EL (cell line): ENCODE measurements around the gene OSBPL10.
"Not testable (repeated sequence)": the region's sequence is repeated elsewhere in the genome, so short reads cannot be mapped to it uniquely, and the experiment has no call there.

Source experiments
- DNase-seq: peaks from one replicate; pipeline ENCODE4 v3.0.0-alpha.2; 2016

The OSBPL10 gene

DNA sequence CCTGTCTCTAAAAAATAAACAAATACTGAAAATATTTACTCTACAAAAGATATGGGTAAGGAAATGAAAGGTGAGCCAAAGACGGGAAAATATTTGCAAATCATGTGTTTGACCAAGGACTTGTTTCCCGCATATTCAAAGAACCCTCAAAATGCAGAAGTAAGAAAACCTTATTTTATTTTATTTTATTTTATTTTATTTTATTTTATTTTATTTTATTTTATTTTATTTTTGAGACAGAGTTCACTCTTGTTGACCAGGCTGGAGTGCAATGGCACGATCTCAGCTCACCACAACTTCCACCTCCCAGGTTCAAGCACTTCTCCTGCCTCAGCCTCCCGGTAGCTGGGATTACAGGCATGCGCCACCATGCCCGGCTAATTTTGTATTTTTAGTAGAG, 11.9 kb upstream of the OSBPL10 start:
- not testable (repeated sequence) for DNase-seq

DNA sequence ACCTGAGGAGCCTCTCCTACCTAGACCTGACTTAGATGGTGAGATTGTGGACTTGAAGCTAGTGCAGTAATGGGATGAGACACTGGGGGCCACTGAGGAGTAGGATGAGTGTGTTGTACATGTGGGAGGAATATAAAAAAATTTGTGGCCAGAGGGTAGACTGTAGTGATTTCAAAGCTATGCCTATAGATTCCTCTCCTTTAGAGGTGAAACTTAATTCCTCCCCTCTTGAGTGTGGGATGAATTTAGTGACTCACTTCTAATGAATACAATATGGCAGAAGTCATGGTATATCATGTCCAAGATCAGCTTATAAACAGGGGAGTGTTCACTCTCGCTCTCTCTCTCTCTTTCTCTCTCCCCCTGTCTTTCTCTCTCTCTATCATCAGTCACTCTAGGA, 7.2 kb upstream of the OSBPL10 start:
- no peak for DNase-seq

DNA sequence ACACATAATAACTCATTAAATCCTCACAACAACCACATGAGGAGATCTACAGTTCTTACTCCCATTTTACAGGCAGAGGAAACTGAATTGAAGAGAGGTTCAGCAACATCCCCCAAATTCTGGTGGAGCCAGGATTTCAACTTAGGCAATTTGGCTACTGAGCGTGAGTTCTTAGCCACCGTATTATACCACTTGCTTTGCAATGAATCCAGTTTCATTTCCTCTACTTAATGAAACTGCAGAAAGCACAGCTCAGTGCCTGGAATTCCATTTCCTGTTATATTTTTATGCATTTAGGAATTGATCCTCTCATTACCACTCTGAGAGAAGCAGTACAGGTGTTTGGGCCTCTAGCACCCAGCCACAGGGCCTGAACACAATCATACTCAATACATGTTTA, 4.8 kb upstream of the OSBPL10 start:
- DNase-seq, result no peak

DNA sequence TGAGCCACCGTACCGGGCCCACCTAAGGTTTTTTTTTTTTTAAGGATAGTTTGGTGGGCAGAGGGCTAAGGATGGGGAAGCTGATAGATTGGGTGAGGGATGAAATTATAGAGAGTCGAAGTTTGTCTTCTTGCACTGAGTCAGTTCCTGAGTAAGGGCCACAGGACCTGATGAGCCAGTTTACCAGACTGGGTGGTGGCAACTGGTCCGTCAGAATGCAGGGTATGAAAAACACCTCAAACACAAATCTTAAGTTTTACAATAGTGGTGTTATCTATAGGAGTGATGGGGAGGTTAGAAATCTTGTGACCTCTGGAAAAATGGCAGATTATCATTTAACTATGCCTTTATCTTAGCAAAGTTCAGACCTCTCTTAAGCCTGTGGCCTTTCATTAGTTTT, 3.3 kb upstream of the OSBPL10 start:
- DNase-seq, result no peak

DNA sequence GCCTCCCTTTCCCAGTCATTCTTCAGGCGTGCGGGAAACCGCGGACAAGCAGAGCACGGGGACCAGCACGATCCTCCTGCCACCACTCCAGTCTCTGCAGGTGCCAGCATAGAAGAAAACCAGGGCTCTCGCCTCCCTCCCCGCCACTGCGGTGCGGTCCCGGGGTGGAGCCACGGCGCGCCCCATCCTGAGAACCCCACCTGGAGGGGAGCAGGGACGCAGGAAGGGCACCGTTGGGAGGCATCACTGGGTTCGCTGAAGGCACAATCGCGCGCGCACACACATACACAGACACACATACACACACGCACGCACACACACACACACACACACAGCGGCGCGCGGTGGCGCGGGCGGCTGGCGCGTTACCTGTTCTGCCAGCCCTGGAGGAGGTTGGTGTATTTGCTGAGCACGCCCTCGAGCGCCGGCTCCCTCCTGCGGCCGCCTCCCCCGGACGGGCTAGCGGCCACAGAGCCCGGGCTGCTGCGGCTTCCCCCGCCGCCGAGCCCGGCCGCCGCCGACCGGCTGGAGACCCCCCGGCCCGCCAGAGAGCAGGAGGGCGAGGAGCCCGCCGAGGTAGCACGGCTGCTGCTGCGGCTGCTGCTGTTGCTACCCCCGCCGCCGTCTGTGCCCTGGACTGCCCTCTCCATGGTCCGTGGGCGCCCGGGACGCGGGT, 394 bp downstream of the OSBPL10 start:
- peak; percentile 52 for DNase-seq

DNA sequence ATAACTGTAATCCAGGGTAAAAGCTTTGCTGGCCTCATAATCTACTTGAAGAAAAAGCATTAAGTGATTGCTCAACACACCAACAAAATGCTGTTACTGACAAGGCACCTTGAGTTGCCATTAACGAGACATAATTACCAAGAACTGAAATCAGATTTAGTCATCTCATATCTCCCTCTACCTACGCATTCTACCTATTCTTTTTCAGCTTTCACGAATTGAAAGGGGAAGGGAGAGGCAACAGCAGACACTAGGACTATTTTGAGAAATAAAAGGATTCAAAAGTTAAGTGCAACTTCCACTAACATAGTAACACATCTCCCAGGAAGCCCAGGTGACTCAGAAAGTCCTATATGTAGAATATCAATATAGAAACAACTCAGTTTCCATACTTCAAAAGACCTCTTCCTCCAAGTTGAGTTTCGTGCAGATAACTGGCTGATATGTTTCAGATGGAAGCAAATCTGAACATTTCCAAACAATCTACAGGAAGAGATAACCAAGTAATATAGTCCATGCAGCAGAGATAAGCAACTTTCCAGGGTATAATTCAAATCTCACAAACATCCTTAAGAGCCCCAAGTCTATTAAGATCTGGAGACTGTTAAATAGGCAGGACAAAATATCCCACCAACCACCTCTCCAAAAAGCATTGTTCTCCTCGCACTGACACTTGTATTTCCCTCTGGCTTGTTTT, 1.9 kb downstream of the OSBPL10 start:
- DNase-seq, result no peak

DNA sequence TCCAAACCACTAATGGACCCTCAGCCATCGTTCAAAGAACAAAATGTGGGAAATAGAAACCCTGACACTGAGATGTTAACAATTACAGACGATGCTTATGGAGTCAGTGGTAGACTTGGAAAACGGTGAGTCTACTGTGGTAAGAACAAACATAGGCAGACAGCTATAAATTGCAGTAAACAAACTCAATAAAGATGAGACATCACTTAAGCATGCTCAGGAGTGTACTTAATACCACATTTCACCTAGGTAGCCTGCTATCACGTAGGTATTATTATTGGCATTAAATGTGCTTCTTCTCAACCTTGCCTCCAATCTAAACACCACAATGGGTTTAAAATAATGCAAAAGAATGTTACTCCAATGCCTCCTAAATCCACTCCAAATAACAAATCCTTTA, 2.5 kb downstream of the OSBPL10 start:
- no peak for DNase-seq

DNA sequence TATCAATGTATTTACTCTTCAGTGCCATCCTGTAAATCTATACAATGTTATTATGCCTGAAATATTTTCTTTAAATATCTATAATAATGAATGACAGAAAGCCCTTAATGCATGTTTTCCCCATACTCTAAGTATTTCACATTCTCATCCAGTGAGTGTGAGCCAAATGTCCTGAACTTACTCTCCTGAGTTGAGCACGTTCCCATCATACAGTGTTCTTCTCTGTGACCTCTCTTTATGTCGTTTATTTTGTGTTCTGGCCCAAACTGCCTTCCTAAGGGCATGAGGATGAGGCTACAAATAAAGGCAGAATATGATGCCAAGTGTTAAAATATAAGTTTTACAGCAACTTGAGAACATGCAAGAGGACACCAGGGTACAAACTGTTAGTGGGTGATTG, 3.3 kb downstream of the OSBPL10 start:
- no peak for DNase-seq

DNA sequence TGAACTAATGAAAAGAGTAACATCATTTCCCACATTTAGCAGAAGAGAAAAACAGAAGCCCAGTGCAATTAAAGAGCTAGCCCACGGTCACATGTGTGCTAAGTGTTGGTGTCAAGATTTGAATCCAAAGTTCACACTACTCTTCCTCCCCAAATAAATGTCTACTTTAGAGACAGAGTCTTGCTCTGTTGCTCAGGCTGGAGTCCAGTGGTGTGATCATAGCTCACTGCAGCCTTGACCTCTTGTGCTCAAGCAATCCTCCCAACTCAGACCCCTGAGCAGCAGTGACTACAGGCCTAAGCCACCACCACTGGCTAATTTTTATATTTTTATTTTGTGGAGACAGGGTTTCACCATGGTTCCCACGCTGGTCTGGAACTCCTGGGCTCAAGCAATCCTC, 4.8 kb downstream of the OSBPL10 start:
- no peak for DNase-seq

DNA sequence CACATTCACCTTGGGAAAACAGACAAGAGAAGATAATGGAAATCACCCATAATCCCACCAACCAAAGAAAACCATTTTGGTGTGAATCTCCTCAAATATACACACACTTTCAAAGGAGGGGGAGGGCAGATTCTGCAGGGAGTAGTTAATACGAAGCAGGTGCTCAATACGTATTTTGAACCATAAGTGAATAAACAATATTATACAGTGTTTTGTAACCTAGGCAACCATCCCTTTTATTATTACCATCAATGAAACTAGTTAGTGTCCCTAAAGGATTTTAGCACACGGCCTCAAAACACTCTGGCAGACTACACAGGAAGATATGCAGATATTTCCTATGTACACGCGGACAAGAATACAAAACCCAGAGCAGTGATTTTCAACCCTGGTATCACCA, 6.1 kb downstream of the OSBPL10 start:
- DNase-seq, result no peak

DNA sequence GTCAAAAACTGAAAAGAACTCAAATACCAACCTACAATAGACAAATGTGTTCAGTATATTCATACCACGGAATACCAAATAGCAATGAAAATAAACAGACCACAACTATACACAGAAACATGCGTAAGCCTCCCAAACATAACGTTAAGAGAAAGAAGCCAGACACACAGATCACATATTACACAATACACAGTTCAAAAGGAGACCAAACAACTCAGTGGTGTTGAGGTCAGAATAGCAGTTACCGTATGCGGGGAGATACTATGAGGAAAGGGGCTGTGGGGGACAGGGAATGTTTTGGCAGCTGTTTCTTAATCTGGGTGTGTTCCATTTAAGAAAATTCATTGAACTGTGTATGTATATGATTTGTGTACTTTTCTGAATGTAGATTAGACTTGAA, 6.6 kb downstream of the OSBPL10 start:
- DNase-seq, result no peak

DNA sequence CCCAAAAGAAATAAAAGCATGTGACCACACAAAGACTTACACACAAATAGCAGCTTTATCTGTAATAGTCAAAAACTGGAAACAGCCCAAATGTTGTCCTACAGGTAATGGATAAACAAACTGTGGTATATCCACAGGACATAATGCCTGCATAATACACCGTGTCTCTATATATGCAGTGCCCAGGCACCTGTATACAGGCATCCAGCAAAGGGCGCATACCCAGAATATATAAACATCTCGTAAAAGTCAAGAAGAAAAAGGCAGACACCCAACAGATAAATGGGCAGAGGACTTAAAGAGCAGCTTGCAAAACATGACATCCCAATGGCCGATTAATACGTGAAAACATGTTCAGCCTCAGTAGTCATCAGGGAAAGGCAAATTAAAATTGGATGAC, 7.2 kb downstream of the OSBPL10 start:
- no peak for DNase-seq

DNA sequence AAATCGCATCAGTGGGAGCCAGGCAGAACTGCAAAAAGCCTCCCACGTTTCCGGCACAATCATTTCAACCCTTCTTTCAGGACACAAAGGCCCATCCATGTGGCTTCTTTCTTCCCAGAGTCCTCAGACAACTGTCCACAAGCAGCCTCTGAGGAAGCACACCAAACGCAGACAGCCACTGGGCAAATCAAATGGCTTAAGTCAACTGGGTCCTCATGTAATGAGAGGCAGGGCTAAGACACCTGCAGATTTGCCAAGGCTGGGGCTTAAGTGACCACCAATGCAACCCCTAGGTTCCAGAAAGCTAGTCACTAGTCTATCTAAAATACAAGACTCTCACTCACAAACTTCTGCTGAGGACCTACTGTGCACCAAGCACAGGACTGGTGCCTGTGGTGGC, 8.0 kb downstream of the OSBPL10 start:
- DNase-seq, result no peak

DNA sequence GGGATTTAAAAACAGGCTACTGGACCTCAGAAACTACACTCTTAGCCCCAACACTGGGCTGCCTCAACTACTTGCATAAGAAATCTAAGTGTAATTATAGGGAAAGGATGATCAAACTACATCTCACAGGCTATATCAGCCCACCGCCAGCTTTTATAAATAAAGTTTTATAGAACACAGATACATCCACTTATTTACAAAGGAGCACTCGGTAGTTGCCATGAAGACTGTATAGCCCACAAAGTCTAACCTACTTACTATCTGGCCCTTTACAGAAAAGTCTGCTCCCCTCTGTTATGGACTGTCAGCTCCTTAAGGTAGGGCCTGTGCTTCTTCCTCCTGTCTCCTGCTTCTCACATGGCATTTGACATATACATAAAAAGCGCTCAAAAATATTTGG, 9.5 kb downstream of the OSBPL10 start:
- DNase-seq, result no peak

DNA sequence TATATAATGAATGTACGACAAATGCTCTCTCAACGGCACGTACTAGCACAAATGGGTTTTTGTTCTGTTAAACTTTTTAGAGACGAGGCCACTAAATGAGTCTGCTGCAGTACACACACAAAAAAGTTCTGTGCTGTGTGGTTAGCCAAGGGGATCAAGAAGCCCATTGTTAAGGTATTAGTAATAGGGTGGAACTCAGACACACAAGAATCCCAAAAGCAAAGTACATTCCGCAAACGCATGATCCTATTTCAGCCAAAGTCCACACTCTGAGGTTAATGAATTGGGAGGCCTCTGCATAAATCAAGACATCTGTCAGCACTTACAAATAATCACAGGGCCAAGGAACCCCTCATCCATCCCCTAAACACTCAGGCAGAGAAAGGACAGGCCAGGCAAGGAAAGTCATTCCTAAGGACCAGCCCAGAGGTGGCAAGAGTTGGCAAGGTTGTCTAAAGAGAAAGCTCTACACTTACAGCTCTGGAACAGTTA, 12.1 kb downstream of the OSBPL10 start:
- peak; percentile 93 for DNase-seq

DNA sequence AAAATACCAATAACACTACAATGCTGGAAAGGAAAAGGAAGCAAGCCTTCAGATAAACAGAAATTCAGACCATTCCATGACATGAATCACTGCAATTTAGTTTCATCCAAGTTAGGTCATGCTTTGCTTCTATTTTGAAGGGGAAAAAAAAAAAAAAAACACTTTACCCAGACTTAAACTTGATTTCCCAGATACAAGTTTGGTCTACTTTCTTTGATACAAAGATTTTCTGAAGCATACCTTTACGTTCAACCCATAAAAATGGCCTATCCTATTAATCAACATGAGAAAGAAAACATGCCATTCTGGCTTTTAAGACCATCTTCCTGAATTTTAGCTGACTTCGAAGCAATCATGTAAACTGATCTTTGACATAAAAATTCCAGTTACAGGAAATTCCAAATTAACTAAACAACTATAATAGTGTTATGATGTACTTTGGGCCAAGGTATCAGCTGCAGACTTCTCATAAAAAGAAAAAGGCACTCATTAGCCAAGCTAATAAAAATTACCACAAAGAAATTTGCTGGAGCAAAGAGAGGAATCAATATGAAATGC, 12.6 kb downstream of the OSBPL10 start:
- peak; percentile 58 for DNase-seq

DNA sequence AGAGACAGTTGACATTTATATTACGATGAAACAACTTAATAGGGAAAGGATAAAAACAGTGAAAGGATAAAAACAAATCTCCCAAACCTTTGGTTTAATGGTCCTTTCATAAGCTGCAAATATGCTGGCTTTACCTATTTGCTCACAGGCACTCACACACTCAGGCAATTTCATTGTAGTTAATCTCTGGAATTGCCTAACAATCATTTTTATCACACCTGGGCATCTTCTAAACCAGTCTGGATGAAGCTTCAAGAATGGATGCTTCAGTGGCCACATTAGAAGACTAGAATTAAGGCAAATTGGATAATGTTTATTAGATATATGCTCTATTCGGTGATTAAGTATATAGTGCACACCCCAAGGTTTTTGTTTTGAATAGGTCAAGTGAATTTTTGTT, 13.5 kb downstream of the OSBPL10 start:
- DNase-seq, result no peak

DNA sequence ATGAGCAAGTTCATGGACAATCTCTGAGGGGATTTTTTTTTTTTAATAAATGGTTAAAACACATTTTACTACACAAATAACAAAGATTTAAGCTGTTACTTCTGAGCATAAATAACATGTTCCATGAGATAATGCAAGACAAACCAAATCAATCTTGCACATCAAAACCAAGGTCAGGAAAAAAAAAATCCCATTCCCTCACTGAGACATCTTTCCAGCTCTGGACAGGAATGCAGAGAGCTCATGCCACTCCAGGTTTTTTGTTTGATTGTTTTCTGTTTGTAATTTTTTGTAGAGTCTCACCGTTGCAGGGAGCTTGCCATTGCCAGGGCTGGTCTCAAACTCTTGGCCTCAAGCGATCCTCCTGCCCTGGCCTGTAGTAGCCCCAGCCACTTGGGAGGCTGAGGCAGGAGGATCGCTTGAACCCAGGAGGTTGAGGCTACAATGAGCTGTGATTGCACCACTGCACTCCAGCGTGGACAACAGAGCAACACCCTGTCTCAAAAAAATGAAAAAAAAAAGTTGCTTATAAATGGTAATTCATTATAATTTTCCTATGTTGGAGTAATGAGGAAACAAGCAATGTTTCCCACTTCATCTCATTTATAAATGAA, 14.0 kb downstream of the OSBPL10 start:
- no peak for DNase-seq

DNA sequence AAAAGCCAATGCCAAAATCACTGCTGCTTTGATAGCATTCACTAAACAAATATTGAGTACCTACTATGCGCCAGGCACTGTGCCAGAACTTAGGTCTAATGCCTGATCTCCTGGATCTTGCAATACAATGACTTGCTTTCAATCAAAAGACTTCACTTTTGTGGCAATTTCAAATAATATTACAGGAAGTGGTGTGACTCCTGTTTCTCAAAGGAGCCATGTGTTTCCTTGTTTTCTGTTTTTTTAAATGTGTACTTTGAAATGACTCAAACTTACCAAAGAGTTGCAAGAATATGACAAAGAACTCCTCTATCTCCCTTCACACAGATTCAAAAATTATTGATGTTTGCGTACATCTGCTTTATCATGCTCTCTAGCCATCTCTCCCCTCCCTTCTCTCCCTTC, 18.3 kb downstream of the OSBPL10 start:
- no peak for DNase-seq

DNA sequence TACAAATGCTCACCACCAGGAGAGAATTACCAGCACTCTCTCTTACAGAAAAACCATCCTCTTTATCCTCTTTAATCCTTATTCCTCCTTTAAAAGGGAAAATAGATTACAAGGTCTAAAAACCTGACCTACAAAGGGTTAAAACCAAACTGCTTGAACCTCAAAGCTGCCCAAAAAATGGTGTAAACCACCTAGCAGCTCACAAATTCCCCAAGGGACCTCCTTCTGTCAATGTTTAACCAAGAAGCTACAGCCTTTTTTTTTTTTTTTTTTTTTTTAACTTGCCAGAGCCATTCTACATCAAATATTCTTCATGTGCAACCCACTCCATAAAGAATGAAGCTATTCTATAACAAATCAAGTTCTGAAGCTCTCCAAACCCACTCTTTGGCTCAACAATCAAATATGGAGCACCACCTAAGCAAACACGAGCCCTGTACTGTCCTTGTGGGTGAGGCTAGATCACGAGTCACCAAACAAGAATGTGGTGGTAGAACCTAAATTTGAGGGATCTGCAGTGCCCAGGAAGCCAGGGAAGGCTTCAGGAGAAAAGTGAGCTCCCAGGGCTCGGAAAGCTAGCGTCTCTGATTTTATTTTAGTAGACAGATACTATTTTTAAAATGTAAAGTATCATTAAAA, 20.1 kb downstream of the OSBPL10 start:
- DNase-seq, result peak; percentile 76

DNA sequence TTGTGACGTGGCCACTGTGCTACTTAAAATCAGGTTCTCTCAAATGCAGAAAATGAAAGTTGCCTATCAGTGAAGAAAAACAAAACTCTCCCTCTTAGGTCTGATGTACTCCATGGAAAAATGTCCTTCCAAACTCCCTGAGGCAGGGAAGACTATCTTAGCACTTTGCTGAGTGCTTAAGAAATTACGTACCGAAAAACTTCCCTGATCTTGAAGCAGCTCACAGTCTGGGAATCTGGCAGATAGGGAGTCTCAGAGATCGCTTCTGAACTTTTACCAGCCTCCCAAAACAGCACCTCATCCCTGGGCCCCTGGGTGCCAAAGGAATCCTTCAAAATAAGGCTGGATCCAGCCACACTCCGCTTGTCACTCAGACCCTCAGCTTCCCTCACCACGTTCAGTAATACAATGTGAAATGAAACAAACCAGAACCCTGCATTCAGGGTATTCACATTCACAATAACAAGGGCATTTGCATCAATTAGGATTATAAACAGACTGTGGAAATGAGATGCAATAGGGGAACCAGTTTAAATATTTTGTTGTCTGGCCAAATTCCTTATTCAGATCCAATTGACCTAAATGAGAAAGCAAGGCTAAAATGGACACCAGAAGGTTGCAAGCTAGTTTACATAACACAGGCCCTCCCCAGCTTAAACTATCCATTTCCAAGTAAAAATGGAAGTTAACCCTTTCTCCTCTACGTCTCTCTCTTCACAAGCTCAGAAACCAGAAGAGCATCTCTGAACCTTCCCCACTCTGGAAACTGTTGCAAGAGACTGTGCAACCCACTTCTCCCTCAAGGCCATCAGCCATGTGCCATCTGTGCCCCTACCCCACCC, 20.9 kb downstream of the OSBPL10 start:
- DNase-seq, result peak; percentile 26

DNA sequence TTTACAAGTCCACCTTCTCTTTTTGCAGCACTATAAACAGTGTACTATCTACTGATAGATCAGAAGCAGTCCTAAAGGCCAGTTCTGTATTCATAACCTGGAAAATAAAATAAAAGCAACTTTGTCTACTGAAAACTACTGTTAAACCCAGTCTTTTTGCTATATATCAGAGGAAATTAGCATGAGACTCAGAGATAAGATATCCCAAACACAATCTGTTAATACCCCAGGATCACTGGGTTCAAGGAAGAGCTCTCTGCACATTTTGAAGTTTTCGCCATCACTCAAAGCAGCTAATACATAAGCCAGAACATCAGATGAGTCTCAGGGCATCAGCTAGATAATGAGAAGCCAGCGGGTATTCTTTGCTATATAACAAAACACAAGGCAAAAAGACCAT, 21.8 kb downstream of the OSBPL10 start:
- DNase-seq, result no peak
